GM19351 (cell line): ENCODE measurements around the gene FBRSL1.

Source experiments
- ATAC-seq: cut with Tn5 transposase; IDR thresholded peaks from one replicate; pipeline ENCODE4 v1.9.1; 2021; ENCODE audit warnings: mild to moderate bottlenecking, moderate library complexity; ENCODE audit not compliant: unreplicated experiment

FBRSL1 gene

GRCh38 chr12:132483208-132483607 lies 6.7 kb upstream of the FBRSL1 start:
- no peak for ATAC-seq

GRCh38 chr12:132483612-132484011 lies 6.3 kb upstream of the FBRSL1 start:
- no peak for ATAC-seq

GRCh38 chr12:132484183-132484890 lies 5.6 kb upstream of the FBRSL1 start:
- ATAC-seq = no peak

- no peak for ATAC-seq
Measured at GRCh38 chr12:132484891-132485441, 5.0 kb upstream of the FBRSL1 start.

GRCh38 chr12:132485619-132486018 lies 4.3 kb upstream of the FBRSL1 start:
- no peak for ATAC-seq

GRCh38 chr12:132486168-132486567 lies 3.8 kb upstream of the FBRSL1 start:
- ATAC-seq = no peak

GRCh38 chr12:132486576-132486975 lies 3.4 kb upstream of the FBRSL1 start:
- no peak for ATAC-seq

- no peak for ATAC-seq
Measured at GRCh38 chr12:132487311-132487741, 2.6 kb upstream of the FBRSL1 start.

- no peak for ATAC-seq
Measured at GRCh38 chr12:132488127-132489077, 1.5 kb upstream of the FBRSL1 start.

GRCh38 chr12:132489078-132489601 lies 811 bp upstream of the FBRSL1 start:
- ATAC-seq = peak; percentile 34

GRCh38 chr12:132490422-132491137 lies 629 bp downstream of the FBRSL1 start:
- ATAC-seq = peak; percentile 3

GRCh38 chr12:132491138-132491663 lies 1.2 kb downstream of the FBRSL1 start:
- no peak for ATAC-seq

GRCh38 chr12:132491761-132492378 lies 1.9 kb downstream of the FBRSL1 start:
- ATAC-seq = no peak

- peak; percentile 33 for ATAC-seq
Measured at GRCh38 chr12:132492522-132492921, 2.6 kb downstream of the FBRSL1 start.

- no peak for ATAC-seq
Measured at GRCh38 chr12:132492951-132493350, 3.0 kb downstream of the FBRSL1 start.

GRCh38 chr12:132493482-132494178 lies 3.7 kb downstream of the FBRSL1 start:
- no peak for ATAC-seq

GRCh38 chr12:132494294-132495164 lies 4.6 kb downstream of the FBRSL1 start:
- no peak for ATAC-seq

GRCh38 chr12:132495165-132495544 lies 5.2 kb downstream of the FBRSL1 start:
- ATAC-seq = no peak
